Measurements from ENCODE around the gene RNASEH2B.

DNA sequence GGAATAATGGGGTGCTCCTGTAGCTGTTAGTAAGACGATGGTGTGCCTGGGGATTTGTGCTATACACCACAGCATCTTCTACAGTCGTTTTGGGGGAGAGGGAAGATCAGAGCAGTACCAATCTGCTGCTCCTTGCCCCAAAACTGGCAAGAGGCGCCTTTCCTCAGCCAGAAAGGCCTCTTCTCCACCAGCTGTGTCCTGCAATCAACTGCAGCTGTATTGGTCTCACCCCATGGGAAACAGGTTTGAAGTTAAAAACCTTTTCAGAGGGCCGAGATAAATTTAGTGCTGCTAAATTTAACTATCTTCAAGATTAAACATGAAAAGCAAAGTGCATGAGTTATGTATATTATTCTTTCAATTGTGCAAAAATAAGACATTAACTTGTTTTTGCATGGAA is 1.2 kb upstream of the RNASEH2B start:
- TF ChIP-seq, protein P1, sequence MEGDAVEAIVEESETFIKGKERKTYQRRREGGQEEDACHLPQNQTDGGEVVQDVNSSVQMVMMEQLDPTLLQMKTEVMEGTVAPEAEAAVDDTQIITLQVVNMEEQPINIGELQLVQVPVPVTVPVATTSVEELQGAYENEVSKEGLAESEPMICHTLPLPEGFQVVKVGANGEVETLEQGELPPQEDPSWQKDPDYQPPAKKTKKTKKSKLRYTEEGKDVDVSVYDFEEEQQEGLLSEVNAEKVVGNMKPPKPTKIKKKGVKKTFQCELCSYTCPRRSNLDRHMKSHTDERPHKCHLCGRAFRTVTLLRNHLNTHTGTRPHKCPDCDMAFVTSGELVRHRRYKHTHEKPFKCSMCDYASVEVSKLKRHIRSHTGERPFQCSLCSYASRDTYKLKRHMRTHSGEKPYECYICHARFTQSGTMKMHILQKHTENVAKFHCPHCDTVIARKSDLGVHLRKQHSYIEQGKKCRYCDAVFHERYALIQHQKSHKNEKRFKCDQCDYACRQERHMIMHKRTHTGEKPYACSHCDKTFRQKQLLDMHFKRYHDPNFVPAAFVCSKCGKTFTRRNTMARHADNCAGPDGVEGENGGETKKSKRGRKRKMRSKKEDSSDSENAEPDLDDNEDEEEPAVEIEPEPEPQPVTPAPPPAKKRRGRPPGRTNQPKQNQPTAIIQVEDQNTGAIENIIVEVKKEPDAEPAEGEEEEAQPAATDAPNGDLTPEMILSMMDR (IDR thresholded peaks at IDR 0.05; ENCODE audit: poor library complexity) = no peak
- TF ChIP-seq EZH2 (IDR thresholded peaks at IDR 0.05; ENCODE audit: borderline replicate concordance) (no peak), EZH2phosphoT487 (IDR thresholded peaks at IDR 0.05; ENCODE audit: low read depth, severe bottlenecking, unreplicated experiment) (no peak)
